GM19463 (cell line): Measurements from ENCODE around the gene GALNS.
A peak's percentile ranks its signal among the peaks of the same experiment; 100 is the strongest.
"Not testable (repeated sequence)": the region's sequence is repeated elsewhere in the genome, so short reads cannot be mapped to it uniquely, and the experiment has no call there.

Source experiments
- ATAC-seq: cut with Tn5 transposase; IDR thresholded peaks from one replicate; pipeline ENCODE4 v1.9.1; 2021; ENCODE audit warnings: mild to moderate bottlenecking, moderate library complexity; ENCODE audit not compliant: unreplicated experiment

GALNS gene, protein sequence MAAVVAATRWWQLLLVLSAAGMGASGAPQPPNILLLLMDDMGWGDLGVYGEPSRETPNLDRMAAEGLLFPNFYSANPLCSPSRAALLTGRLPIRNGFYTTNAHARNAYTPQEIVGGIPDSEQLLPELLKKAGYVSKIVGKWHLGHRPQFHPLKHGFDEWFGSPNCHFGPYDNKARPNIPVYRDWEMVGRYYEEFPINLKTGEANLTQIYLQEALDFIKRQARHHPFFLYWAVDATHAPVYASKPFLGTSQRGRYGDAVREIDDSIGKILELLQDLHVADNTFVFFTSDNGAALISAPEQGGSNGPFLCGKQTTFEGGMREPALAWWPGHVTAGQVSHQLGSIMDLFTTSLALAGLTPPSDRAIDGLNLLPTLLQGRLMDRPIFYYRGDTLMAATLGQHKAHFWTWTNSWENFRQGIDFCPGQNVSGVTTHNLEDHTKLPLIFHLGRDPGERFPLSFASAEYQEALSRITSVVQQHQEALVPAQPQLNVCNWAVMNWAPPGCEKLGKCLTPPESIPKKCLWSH

GRCh38 chr16:88856828-88857727, at the start of gene GALNS, which contains the start of gene TRAPPC2L:
Gene GALNS (minus strand): TSS chr16:88856947. CDS start chr16:88856877, 70 bp downstream.
Gene TRAPPC2L (plus strand): TSS chr16:88857127. CDS start chr16:88857151, 24 bp downstream.
- peak; percentile 77 for ATAC-seq

DNA sequence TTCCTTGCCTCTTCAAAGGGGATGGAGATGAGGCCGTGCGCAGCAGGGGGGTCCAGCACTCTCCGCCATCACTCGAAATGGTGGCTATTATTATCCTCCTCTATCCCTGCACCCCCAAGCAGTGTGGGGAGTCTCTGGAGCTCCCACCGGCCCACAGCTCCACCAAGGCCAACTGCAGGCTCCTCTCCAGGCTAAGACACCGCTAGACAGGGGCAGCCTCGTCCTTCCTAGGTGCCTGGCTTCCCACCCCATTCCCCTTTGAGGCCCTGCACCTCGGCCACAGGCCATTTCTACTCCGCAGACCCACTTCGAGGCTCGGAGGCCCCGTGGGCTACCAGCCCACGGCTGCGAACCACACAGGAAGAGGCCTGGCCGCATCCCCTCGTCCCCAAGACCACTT, 49.3 kb upstream of the GALNS start:
- ATAC-seq = no peak

GRCh38 chr16:88905563-88905962, 48.8 kb upstream of the GALNS start:
- no peak for ATAC-seq

DNA sequence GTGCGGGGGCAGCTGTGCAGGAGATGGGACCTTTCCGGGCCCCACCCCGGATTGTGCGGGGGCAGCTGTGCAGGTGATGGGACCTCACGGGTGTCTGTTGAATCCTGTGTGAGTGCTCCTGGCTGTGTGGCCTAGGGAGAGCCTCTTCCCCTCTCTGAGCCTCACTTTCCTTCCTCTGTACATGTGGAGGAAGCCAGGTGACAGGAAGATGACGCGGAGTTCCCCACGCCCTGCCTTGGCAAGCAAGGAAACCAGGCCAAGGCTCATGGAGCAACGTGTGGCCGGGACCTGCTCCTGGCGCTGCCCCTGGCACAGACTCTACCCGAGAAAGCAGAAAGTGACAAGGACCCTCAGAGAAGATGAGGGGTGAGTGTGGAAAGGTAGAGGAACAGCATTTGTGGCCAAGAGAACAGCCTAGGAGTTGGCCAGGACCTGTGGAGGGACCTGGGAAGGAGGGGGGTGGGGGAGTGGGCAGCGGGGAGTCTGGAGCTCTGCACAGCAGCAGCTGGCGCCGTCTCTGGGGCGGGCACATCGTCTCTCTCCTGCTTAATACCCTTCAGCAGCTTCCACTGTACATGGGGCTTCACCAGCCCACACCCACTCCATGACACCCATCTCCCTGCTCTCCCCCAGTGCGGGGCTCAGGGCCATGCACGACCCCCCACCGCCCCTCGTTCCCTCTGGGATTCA, 48.1 kb upstream of the GALNS start:
- ATAC-seq = no peak

GRCh38 chr16:88903267-88903666, 46.5 kb upstream of the GALNS start:
- ATAC-seq = no peak

DNA sequence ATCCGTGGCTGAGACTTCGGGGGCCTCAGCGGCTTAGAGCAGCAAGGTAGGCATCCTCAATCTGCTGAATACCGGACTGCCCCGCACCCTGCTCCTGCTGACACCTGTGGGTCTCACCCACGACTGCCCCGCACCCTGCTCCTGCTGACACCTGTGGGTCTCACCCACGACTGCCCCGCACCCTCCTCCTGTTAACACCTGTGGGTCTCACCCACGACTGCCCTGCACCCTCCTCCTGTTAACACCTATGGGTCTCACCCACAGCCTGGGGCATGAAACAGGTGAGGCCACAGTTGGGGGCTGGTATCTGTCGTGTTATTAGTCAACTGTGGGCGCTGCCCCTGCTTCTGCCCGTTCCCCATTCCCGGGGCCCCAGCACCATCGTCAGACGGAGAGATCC, 46.0 kb upstream of the GALNS start:
- ATAC-seq = no peak

DNA sequence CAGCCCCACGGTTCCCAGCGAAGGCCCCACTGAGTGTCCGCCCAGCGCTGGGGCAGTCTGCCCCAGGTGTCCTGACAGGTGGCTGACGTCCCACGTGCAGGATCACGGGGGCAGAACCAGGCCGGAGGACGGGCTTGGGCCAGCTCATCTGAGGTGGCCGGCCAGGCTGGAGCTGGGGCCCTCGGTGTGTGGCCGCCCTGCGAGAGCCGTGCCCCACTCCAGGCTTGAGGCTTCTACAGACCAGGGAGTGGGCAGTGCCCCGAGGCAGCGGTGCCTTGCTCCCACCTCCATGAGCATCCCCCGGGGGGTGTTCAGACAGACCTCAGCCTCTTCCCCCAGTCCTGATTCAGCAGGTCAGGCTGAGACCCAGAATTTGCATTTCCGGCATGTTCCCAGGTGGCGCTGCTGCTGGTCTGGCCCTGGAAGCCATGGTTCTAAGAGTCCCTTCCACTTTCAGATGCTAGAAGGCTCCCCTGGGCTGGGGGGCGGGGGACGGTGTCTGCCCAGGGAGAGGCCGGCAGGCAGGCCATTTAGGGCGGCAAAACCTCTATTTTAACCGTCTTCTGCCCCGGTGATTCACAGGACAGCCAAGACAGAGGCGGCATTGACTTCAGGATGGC, 45.1 kb upstream of the GALNS start:
- no peak for ATAC-seq

DNA sequence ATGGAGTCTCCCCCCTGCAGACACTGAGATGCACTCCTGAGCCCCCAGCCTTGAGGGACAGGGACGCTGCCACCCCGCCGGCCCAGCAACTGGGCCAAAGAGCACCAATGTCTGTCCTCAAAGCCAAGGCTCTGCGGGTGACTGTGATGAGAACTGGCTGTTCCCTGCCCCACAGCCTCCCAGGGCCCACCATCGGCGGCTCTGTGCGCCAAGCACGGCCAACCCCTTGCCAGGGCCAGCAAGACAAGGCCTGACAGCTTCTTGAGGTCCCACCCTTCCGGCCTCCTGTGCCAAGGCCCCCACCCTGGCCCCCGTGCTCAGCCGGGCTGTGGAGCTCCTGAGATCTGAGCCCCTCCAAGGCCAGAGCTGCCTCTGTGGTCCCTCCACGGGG, 43.9 kb upstream of the GALNS start:
- no peak for ATAC-seq

DNA sequence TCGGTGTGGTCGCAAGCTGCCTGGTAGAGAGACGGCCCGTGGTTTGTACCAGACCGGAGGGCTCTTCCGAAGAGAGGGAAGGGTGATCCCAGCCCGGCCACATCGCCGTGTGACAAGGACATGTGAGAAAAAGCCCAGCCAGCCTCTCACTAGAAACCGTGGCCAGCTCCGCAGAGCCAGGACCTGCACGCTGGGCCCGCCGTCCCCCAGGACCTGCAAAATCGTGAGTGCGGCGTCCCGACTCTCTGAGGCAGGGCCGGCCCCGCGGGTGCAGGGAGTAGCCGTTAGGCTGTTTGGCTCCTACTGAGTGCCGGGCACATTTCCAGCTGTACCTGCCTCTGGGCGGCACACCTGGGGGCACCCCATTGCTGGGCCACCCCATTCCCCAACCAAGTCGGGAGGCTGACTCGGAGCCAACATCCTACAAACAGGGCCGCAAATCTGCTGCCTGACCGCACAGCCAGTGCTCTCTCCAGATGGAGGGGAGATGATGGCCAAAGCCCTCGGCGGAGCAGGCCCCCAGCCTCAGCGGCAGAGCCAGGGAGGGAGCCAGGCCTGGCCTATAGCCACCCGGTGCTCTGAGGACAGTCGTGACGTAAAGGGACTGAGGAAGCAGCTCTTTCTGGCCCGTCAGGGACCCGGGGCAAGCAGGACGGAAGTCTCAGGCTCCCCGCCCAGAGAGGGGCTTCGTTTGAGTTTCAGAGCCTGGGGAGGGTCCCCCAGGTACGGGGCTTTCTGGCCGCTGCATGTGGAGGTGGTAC, 43.3 kb upstream of the GALNS start:
- ATAC-seq = no peak

- no peak for ATAC-seq
These were observed 41.1 kb upstream of the GALNS start for GRCh38 chr16:88897696-88898425.

- no peak for ATAC-seq
These were observed 39.7 kb upstream of the GALNS start for GRCh38 chr16:88896238-88897070.

GRCh38 chr16:88895335-88895734, 38.6 kb upstream of the GALNS start:
- ATAC-seq = no peak

GRCh38 chr16:88894681-88895300, 38.0 kb upstream of the GALNS start:
- no peak for ATAC-seq

- ATAC-seq = not testable (repeated sequence)
These were observed 37.5 kb upstream of the GALNS start for GRCh38 chr16:88894266-88894665.

DNA sequence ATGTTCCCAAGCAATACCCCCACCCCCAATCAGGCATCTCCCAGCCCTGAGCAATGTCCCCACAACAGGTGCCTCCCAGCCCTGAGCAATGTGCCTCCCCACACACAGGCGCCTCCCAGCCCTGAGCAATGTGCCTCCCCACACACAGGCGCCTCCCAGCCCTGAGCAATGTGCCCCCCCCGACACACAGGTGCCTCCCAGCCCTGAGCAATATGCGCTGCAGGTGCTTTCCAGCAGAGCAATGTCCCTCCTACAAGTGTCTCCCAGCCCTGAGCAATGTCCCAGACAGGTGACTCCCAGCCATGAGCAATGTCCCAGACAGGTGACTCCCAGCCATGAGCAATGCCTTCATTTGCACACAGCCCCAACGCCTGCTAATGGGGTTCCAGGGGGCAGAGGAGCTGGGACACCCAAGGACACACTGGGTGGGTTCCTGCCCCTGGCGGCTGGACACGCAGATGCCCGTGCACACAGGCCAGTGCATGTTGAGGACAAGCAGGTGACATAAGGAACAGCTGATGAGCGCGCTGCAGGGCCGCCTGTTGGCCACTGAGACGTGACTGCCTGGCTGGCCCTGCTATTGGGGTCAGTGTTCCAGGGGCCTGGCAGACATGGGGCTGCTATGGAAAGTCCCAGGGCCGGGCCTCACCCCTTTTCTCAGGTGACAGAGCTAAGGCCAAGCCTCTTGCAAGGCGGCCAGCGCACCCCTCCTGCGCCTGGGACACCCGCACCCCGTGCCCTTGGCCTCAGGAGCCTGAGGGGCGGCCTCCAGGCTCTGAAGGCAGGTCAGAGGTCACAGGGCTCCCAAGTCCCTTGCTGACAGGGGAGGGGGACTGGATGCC, 36.6 kb upstream of the GALNS start:
- no peak for ATAC-seq

- no peak for ATAC-seq
These were observed 35.3 kb upstream of the GALNS start for GRCh38 chr16:88892065-88892464.

DNA sequence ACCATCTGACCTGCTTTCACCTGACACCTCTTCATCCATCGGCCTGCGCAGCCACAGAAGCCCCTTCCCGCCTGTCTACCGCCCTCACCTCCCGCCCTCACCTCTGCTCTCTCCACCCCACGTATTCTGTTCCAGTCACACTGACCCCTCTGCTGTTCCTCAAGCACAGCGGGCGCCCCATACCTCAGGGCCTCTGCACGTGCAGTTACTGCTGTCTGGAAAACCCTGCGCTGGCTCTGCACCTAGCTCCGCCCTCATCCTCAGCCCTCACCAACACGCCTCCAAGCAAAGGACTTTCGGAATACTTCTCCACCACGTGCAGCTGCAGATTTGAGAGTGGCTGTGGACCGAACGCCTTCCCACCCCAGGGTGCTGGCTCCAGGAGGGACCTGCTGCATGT, 34.3 kb upstream of the GALNS start:
- no peak for ATAC-seq
